SJSA1 (cell line): ENCODE data around the gene USH2A. TPM values are rescaled to one million over a fixed set of nuclear protein-coding genes. Genes with fewer than 3 reads are reported as not detected.

Experiments
- DNase-seq, 2 experiments: peaks; one replicate each; pipeline ENCODE4 v3.0.0-alpha.2; 2015 to 2020; ENCODE audit warnings: low spot score in 2 of 2, low read depth in 1 of 2
- H3K27ac ChIP-seq: fragments of 250-450 bp; sonication (Bioruptor Pico); 2 replicates; pipeline ENCODE4 v1.5.1; 2020; ENCODE audit warnings: mild to moderate bottlenecking, moderate library complexity
- H3K27me3 ChIP-seq: fragments of 250-450 bp; sonication (Bioruptor Pico); replicated peaks from 2 replicates; pipeline ENCODE4 v1.5.1; 2020; ENCODE audit warnings: mild to moderate bottlenecking, moderate library complexity
- H3K36me3 ChIP-seq: fragments of 250-450 bp; sonication (Bioruptor Pico); 2 replicates; pipeline ENCODE4 v1.5.1; 2020; ENCODE audit warnings: mild to moderate bottlenecking
- H3K4me1 ChIP-seq: fragments of 250-450 bp; sonication (Bioruptor Pico); replicated peaks from 2 replicates; pipeline ENCODE4 v1.6.1; 2021; ENCODE audit warnings: mild to moderate bottlenecking
- H3K4me3 ChIP-seq: fragments of 250-450 bp; sonication (Bioruptor Pico); 2 replicates; pipeline ENCODE4 v1.5.1; 2020; ENCODE audit warnings: mild to moderate bottlenecking
- H3K9me3 ChIP-seq: fragments of 250-450 bp; sonication (Bioruptor Pico); replicated peaks from 2 replicates; pipeline ENCODE4 v1.5.1; 2020; ENCODE audit warnings: mild to moderate bottlenecking
- total RNA-seq: library from RNA; depleted of rRNA; stranded (reverse); fragments of >200 nt; shearing (Covaris generic); gene quantifications from 2 replicates; pipeline ENCODE4 v1.2.3, GENCODE V29; 2014

Gene USH2A
- total RNA-seq, 1 experiment from 2014 or later: not detected

- Histone ChIP-seq H3K27ac (no peak overlapping the region), H3K9me3 (no peaks in the 10 kb centered on the region), H3K4me3 (no peak overlapping the region), H3K4me1 (no peaks in the 10 kb centered on the region), H3K27me3 (0 out of 2 replicates have a peak, but pooled peaks cover 2% of the 10 kb centered on the region), H3K36me3 (no peaks in the 10 kb centered on the region)
- no peak for DNase-seq
Measured at GRCh38 chr1:215992620-215993019, 430.6 kb downstream of the USH2A start.

- Histone ChIP-seq H3K27me3 (0 out of 2 replicates have a peak, but pooled peaks cover 2% of the 10 kb centered on the region), H3K27ac (no peak overlapping the region), H3K4me3 (no peak overlapping the region), H3K36me3 (no peaks in the 10 kb centered on the region), H3K9me3 (no peaks in the 10 kb centered on the region), H3K4me1 (no peaks in the 10 kb centered on the region)
- no peak for DNase-seq
Measured at GRCh38 chr1:215987092-215987875, 436.0 kb downstream of the USH2A start.

- Histone ChIP-seq H3K27me3 (0 out of 2 replicates have a peak, but pooled peaks cover 2% of the 10 kb centered on the region), H3K4me3 (no peak overlapping the region), H3K9me3 (no peaks in the 10 kb centered on the region), H3K4me1 (no peaks in the 10 kb centered on the region), H3K36me3 (no peaks in the 10 kb centered on the region), H3K27ac (no peak overlapping the region)
- DNase-seq: no peak
Measured at GRCh38 chr1:215986401-215986800, 436.8 kb downstream of the USH2A start.

- Histone ChIP-seq H3K4me1 (no peaks in the 10 kb centered on the region), H3K27me3 (no peaks in the 10 kb centered on the region), H3K27ac (no peak overlapping the region), H3K4me3 (no peak overlapping the region), H3K9me3 (no peaks in the 10 kb centered on the region), H3K36me3 (no peaks in the 10 kb centered on the region)
- no peak for DNase-seq
Measured at GRCh38 chr1:215983680-215984079, 439.6 kb downstream of the USH2A start.

- no peaks in the 10 kb centered on the region for H3K9me3 ChIP-seq
- DNase-seq: no peak
- no peaks in the 10 kb centered on the region for H3K36me3 ChIP-seq
- H3K4me1 ChIP-seq: no peaks in the 10 kb centered on the region
- no peak overlapping the region for H3K4me3 ChIP-seq
- no peaks in the 10 kb centered on the region for H3K27me3 ChIP-seq
- no peak overlapping the region for H3K27ac ChIP-seq
Measured at GRCh38 chr1:215971793-215972441, 451.3 kb downstream of the USH2A start.

GRCh38 chr1:215970406-215970805, 452.8 kb downstream of the USH2A start:
- Histone ChIP-seq H3K27me3 (no peaks in the 10 kb centered on the region), H3K4me3 (no peak overlapping the region), H3K36me3 (no peaks in the 10 kb centered on the region), H3K4me1 (no peaks in the 10 kb centered on the region), H3K27ac (no peak overlapping the region), H3K9me3 (no peaks in the 10 kb centered on the region)
- DNase-seq: no peak

- Histone ChIP-seq H3K27ac (no peak overlapping the region), H3K27me3 (0 out of 2 replicates have a peak, but pooled peaks cover 3% of the 10 kb centered on the region), H3K9me3 (no peaks in the 10 kb centered on the region), H3K4me1 (no peaks in the 10 kb centered on the region), H3K36me3 (no peaks in the 10 kb centered on the region), H3K4me3 (no peak overlapping the region)
- no peak for DNase-seq
Measured at GRCh38 chr1:215963621-215964020, 459.6 kb downstream of the USH2A start.

- Histone ChIP-seq H3K4me1 (no peaks in the 10 kb centered on the region), H3K36me3 (no peaks in the 10 kb centered on the region), H3K4me3 (no peak overlapping the region), H3K27me3 (0 out of 2 replicates have a peak, but pooled peaks cover 7% of the 10 kb centered on the region), H3K27ac (no peak overlapping the region), H3K9me3 (no peaks in the 10 kb centered on the region)
- no peak for DNase-seq
Measured at GRCh38 chr1:215963040-215963439, 460.2 kb downstream of the USH2A start.

GRCh38 chr1:215958841-215959240, 464.4 kb downstream of the USH2A start:
- Histone ChIP-seq H3K27ac (no peak overlapping the region), H3K4me1 (no peaks in the 10 kb centered on the region), H3K27me3 (0 out of 2 replicates have a peak, but pooled peaks cover 13% of the 10 kb centered on the region), H3K9me3 (no peaks in the 10 kb centered on the region), H3K4me3 (no peak overlapping the region), H3K36me3 (no peaks in the 10 kb centered on the region)
- DNase-seq: no peak

- Histone ChIP-seq H3K27me3 (0 out of 2 replicates have a peak, but pooled peaks cover 13% of the 10 kb centered on the region), H3K27ac (no peak overlapping the region), H3K9me3 (no peaks in the 10 kb centered on the region), H3K4me3 (no peak overlapping the region), H3K36me3 (no peaks in the 10 kb centered on the region), H3K4me1 (no peaks in the 10 kb centered on the region)
- DNase-seq: no peak
Measured at GRCh38 chr1:215957663-215958062, 465.6 kb downstream of the USH2A start.

GRCh38 chr1:215932558-215932957, 490.7 kb downstream of the USH2A start:
- DNase-seq: no peak
- Histone ChIP-seq H3K27ac (no peak overlapping the region), H3K36me3 (no peaks in the 10 kb centered on the region), H3K4me1 (no peaks in the 10 kb centered on the region), H3K9me3 (no peaks in the 10 kb centered on the region), H3K27me3 (no peaks in the 10 kb centered on the region), H3K4me3 (no peak overlapping the region)

- Histone ChIP-seq H3K9me3 (no peaks in the 10 kb centered on the region), H3K36me3 (no peaks in the 10 kb centered on the region), H3K27ac (no peak overlapping the region), H3K27me3 (no peaks in the 10 kb centered on the region), H3K4me1 (no peaks in the 10 kb centered on the region), H3K4me3 (no peak overlapping the region)
- no peak for DNase-seq
Measured at GRCh38 chr1:215926670-215927069, 496.6 kb downstream of the USH2A start.

- Histone ChIP-seq H3K9me3 (no peaks in the 10 kb centered on the region), H3K27me3 (no peaks in the 10 kb centered on the region), H3K4me1 (no peaks in the 10 kb centered on the region), H3K4me3 (no peak overlapping the region), H3K27ac (no peak overlapping the region), H3K36me3 (no peaks in the 10 kb centered on the region)
- DNase-seq: no peak
Measured at GRCh38 chr1:215923129-215923824, 500.0 kb downstream of the USH2A start.
